Upper lobe of left lung (tissue), 4 donors: ENCODE measurements around the gene DALRD3.

ENCODE experiments used
- POLR2A ChIP-seq, 4 donors: fragments of 450-650 bp; IDR thresholded peaks; one replicate each; pipeline ENCODE4 v1.5.1; 2016 to 2017; ENCODE audit warnings: antibody characterized with exemption in 4 of 4, mild to moderate bottlenecking in 2 of 4
- TF ChIP-seq, protein P1 (sequence below), 6 experiments: fragments of 450-650 bp in 4 of 6; fragments of 200-600 bp in 2 of 6; sonication (generic) in 2 of 6; IDR thresholded peaks; one replicate each; pipeline ENCODE4 v1.5.1; 2016 to 2019; ENCODE audit warnings: antibody characterized with exemption in 6 of 6

DNA sequence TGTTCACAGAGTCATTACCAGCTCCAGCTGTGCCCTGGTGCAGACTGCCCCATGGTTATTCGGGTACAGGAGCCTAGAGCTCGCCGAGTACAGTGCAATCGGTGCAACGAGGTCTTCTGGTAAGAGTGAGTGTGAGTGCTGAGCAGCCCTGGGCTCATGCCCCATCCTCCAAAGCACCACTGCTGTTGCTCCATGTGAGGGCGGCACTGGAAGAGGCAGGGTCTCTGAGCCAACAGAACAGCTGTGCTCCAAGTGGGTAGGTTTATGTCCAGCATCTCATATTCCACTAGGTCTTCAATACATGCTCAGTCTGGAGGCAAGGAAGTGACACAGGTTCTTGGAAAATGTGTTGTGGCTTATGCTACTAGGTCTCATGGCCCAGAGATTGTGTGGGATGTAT, 47.8 kb downstream of the DALRD3 start:
- TF ChIP-seq POLR2A (IDR thresholded peaks at IDR 0.05) = no peak
- TF ChIP-seq, protein P1, sequence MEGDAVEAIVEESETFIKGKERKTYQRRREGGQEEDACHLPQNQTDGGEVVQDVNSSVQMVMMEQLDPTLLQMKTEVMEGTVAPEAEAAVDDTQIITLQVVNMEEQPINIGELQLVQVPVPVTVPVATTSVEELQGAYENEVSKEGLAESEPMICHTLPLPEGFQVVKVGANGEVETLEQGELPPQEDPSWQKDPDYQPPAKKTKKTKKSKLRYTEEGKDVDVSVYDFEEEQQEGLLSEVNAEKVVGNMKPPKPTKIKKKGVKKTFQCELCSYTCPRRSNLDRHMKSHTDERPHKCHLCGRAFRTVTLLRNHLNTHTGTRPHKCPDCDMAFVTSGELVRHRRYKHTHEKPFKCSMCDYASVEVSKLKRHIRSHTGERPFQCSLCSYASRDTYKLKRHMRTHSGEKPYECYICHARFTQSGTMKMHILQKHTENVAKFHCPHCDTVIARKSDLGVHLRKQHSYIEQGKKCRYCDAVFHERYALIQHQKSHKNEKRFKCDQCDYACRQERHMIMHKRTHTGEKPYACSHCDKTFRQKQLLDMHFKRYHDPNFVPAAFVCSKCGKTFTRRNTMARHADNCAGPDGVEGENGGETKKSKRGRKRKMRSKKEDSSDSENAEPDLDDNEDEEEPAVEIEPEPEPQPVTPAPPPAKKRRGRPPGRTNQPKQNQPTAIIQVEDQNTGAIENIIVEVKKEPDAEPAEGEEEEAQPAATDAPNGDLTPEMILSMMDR (IDR thresholded peaks at IDR 0.05) = no peak
